H1 (cell line): Measurements from ENCODE around the gene CKS1B. TPM values are rescaled to one million over a fixed set of nuclear protein-coding genes. Genes with fewer than 3 reads are reported as not detected.

Source experiments
- BACH1 ChIP-seq: IDR thresholded peaks from 2 replicates; pipeline ENCODE4 v1.6.1; 2012; ENCODE audit warnings: low read length, improper control_type of control experiment
- CHD7 ChIP-seq: fragments of 300-600 bp; sonication (generic); IDR thresholded peaks from 2 replicates; pipeline ENCODE4 v1.7.1; 2012; ENCODE audit warnings: low read length, moderate library complexity, mild to moderate bottlenecking, inconsistent platforms; ENCODE audit not compliant: insufficient replicate concordance
- GTF2F1 ChIP-seq: IDR thresholded peaks from 2 replicates; pipeline ENCODE4 v1.6.1; 2012; ENCODE audit warnings: low read depth, low read length, improper control_type of control experiment, borderline replicate concordance
- JUND ChIP-seq: IDR thresholded peaks from 2 replicates; pipeline ENCODE4 v1.6.1; 2011; ENCODE audit warnings: mild to moderate bottlenecking, improper control_type of control experiment, low read length
- TAF7 ChIP-seq: optimal IDR thresholded peaks from 2 replicates; pipeline ENCODE3; 2011; ENCODE audit warnings: low read depth, mild to moderate bottlenecking, inconsistent platforms, low read length, moderate library complexity, borderline replicate concordance
- TBP ChIP-seq: IDR thresholded peaks from 2 replicates; pipeline ENCODE4 v1.6.1; 2011; ENCODE audit warnings: low read depth, low read length, improper control_type of control experiment
- USF2 ChIP-seq: IDR thresholded peaks from 2 replicates; pipeline ENCODE4 v1.6.1; 2011; ENCODE audit warnings: low read length, improper control_type of control experiment
- YY1 ChIP-seq: IDR thresholded peaks from 2 replicates; pipeline ENCODE4 v1.6.1; 2011; ENCODE audit warnings: low read depth, mild to moderate bottlenecking, low read length
- polyA plus RNA-seq, 7 experiments: library from polyadenylated mRNA; depleted of rRNA in 3 of 7; stranded (reverse) in 5 of 7; unstranded in 2 of 7; fragments of >200 nt in 5 of 7; fragments of 200-250 nt in 2 of 7; gene quantifications; 1 replicate in 5 of 7; 2 replicates in 1 of 7; 4 replicates in 1 of 7; pipeline versions ENCODE4 v1.2.1 to v1.2.3, GENCODE V29; 2011 to 2013; ENCODE audit warnings: missing spikeins in 2 of 7, mixed read lengths in 2 of 7
- total RNA-seq: library from RNA; stranded (reverse); fragmentation: NEBNext Ultra II Directional; extraction: Animal tissue kit (Norgen Biotek cat#: 25700); gene quantifications from 2 replicates; pipeline ENCODE4 v1.2.1, GENCODE V29; 2021

Gene CKS1B
- total and polyA plus RNA-seq, 2 of the 8 experiments (the other 6 are each of a cell fraction or from before 2014, with no cell fraction given) = 294 to 1,025 TPM

GRCh38 chr1:155017041-155017945 is 42.8 kb downstream of the CKS1B start (continued):
- TF ChIP-seq CHD7 = no peak
- TF ChIP-seq YY1 = peak; percentile 61; the same call in 1 of the 2 replicates
- TF ChIP-seq USF2 = no peak
- TF ChIP-seq GTF2F1 = no peak
- peak; percentile 81; the same call in 1 of the 2 replicates for TF ChIP-seq BACH1
- TF ChIP-seq JUND = peak; percentile 68; the same call in 1 of the 2 replicates
- peak; percentile 69; the same call in 1 of the 2 replicates for TF ChIP-seq TBP
- peak; percentile 59 for TF ChIP-seq TAF7
